ENCODE measurements around the gene SLC24A3.

The SLC24A3 gene

GRCh38 chr20:19212469-19212815, at the start of gene SLC24A3:
Gene SLC24A3, plus strand, starts transcription at chr20:19212642.
- no peak for DNase-seq (ENCODE audit: extremely low read depth in 1 of 2, low read depth in 1 of 2)

- DNase-seq (ENCODE audit: extremely low read depth in 1 of 2, low read depth in 1 of 2) = no peak
Observed at GRCh38 chr20:19170148-19170547, 42.3 kb upstream of the SLC24A3 start.

GRCh38 chr20:19172637-19173036, 39.8 kb upstream of the SLC24A3 start:
- no peak for DNase-seq (ENCODE audit: extremely low read depth in 1 of 2, low read depth in 1 of 2)

- DNase-seq (ENCODE audit: extremely low read depth in 1 of 2, low read depth in 1 of 2) = no peak
Observed at GRCh38 chr20:19176470-19177052, 35.9 kb upstream of the SLC24A3 start.

GRCh38 chr20:19181552-19181951, 30.9 kb upstream of the SLC24A3 start:
- DNase-seq (ENCODE audit: extremely low read depth in 1 of 2, low read depth in 1 of 2) = no peak

- no peak for DNase-seq (ENCODE audit: extremely low read depth in 1 of 2, low read depth in 1 of 2)
Observed at GRCh38 chr20:19185083-19185482, 27.4 kb upstream of the SLC24A3 start.

- DNase-seq (ENCODE audit: extremely low read depth in 1 of 2, low read depth in 1 of 2) = no peak
Observed at GRCh38 chr20:19193349-19193748, 19.1 kb upstream of the SLC24A3 start.

- DNase-seq (ENCODE audit: extremely low read depth in 1 of 2, low read depth in 1 of 2) = peak; percentile 32 to 33
Observed at GRCh38 chr20:19205981-19206396, 6.5 kb upstream of the SLC24A3 start.

GRCh38 chr20:19207541-19207940, 4.9 kb upstream of the SLC24A3 start:
- no peak for DNase-seq (ENCODE audit: extremely low read depth in 1 of 2, low read depth in 1 of 2)

GRCh38 chr20:19210391-19211155, 1.9 kb upstream of the SLC24A3 start:
- no peak for DNase-seq (ENCODE audit: extremely low read depth in 1 of 2, low read depth in 1 of 2)

GRCh38 chr20:19211252-19211651, 1.2 kb upstream of the SLC24A3 start:
- no peak for DNase-seq (ENCODE audit: extremely low read depth in 1 of 2, low read depth in 1 of 2)

- DNase-seq (ENCODE audit: extremely low read depth in 1 of 2, low read depth in 1 of 2) = no peak
Observed at GRCh38 chr20:19211661-19212468, 577 bp upstream of the SLC24A3 start.

- peak in 1 of 2 donors; percentile 5 for DNase-seq (ENCODE audit: extremely low read depth in 1 of 2, low read depth in 1 of 2)
Observed at GRCh38 chr20:19212821-19213502, 520 bp downstream of the SLC24A3 start.

- no peak for DNase-seq (ENCODE audit: extremely low read depth in 1 of 2, low read depth in 1 of 2)
Observed at GRCh38 chr20:19213946-19214490, 1.6 kb downstream of the SLC24A3 start.

- no peak for DNase-seq (ENCODE audit: extremely low read depth in 1 of 2, low read depth in 1 of 2)
Observed at GRCh38 chr20:19218411-19218810, 6.0 kb downstream of the SLC24A3 start.

- DNase-seq (ENCODE audit: extremely low read depth in 1 of 2, low read depth in 1 of 2) = no peak
Observed at GRCh38 chr20:19222520-19223040, 10.1 kb downstream of the SLC24A3 start.

- DNase-seq (ENCODE audit: extremely low read depth in 1 of 2, low read depth in 1 of 2) = no peak
Observed at GRCh38 chr20:19223640-19224039, 11.2 kb downstream of the SLC24A3 start.

GRCh38 chr20:19231359-19232035, 19.1 kb downstream of the SLC24A3 start:
- DNase-seq (ENCODE audit: extremely low read depth in 1 of 2, low read depth in 1 of 2) = no peak

GRCh38 chr20:19232997-19233794, 20.8 kb downstream of the SLC24A3 start:
- DNase-seq (ENCODE audit: extremely low read depth in 1 of 2, low read depth in 1 of 2) = no peak
